Right ventricle myocardium inferior (tissue), 1 donor: Measurements from ENCODE around the gene HIVEP3. TPM values are rescaled to one million over a fixed set of nuclear protein-coding genes. Genes with fewer than 3 reads are reported as not detected.

Experiments
- ATAC-seq: fragments of 200-7000 bp; cut with Tn5 transposase; one replicate; pipeline ENCODE4 v1.9.1; 2020; ENCODE audit warnings: mild to moderate bottlenecking, moderate library complexity
- DNase-seq: peaks from one replicate; pipeline ENCODE4 v3.0.0; 2021; ENCODE audit errors: missing footprints
- intact Hi-C: fragments of 100-400 bp; cut with DNase I; formaldehyde crosslinking; loops from one replicate; pipeline ENCODE4 v1.11.0; 2022
- total RNA-seq: library from RNA; stranded (reverse); fragmentation: NEBNext Ultra II Directional; extraction: Animal tissue kit (Norgen Biotek cat#: 25700); gene quantifications from one replicate; pipeline ENCODE4 v1.2.1, GENCODE V29; 2021
- donor health status: DM: no; HTN: yes; CAD: no; lungs with severe emphysema.

HIVEP3 gene
- total RNA-seq, 1 donor from 2014 or later: 6.5 TPM

GRCh38 chr1:41497056-41497440, 421.7 kb downstream of the HIVEP3 start:
- intact Hi-C loops: loop anchor here (5.0 kb wide), 1 partner anchor 65 kb away; no protein-coding TSS in a partner anchor
- ATAC-seq: no peak
- DNase-seq: peak; percentile 65

DNA sequence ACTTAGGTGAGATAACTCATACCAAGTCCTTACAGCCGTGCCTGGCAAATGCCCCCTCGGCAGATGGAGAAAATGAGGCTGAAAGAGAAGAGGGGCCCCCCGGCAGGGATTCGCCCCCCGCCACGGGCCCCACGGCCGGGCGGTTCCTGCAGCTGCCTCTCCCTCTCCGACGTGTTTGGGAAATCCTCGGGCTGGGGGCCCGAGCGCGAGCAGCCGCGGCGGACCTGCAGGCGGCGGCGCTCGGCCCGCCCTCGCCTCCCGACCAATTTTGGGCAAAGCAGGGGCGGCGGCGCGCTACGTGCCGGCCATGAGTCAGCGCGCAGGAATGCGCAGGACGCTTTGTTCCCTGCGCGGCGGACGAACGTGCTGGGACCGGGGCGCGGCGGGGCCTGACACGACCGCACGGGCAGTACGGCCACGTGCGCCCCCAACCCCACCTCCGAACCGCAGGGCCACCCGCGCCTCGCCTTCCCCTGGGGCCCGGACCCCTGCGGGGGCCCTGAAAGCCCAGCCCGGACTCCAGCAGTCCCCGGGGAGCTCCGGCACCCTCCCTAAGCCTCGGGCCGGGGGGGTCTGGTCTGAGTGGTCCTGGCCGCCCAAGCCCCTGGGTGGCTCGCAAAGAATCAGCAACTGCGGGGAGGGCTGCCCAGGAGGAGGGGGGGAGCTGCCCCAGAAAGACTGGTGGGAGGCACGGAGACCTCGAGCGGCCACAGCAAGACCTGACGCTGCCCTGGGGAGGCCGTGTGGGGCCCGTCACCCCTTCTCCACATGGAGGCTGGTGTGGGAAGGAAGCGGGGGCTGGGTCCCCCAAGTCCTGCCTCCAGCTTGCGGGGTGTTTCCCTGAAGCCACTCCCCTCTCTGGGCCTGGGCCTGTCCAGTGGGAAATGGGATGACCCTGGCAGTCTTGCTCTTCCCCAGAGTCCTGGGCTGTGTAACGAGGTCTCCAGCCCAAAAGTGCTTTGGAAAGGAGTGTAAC, 422.4 kb downstream of the HIVEP3 start:
- ATAC-seq: peak; percentile 79
- intact Hi-C loops: loop anchor here (5.0 kb wide), 1 partner anchor 64 kb away; no protein-coding TSS in a partner anchor

GRCh38 chr1:41495210-41495948, 423.3 kb downstream of the HIVEP3 start:
- intact Hi-C loops: loop anchor here (5.0 kb wide), 1 partner anchor 63 kb away; no protein-coding TSS in a partner anchor
- peak; percentile 75 for DNase-seq

More for the DNA sequence above, 422.4 kb downstream of the HIVEP3 start:
- peak; percentile 92 for DNase-seq

GRCh38 chr1:41494351-41495209, 424.1 kb downstream of the HIVEP3 start:
- DNase-seq (peak; percentile 47), ATAC-seq (no peak)

More at GRCh38 chr1:41495210-41495948, 423.3 kb downstream of the HIVEP3 start:
- ATAC-seq: no peak

GRCh38 chr1:41493626-41494350, 424.9 kb downstream of the HIVEP3 start:
- intact Hi-C loops: no loop called here
- DNase-seq (peak; percentile 26), ATAC-seq (no peak)

More at GRCh38 chr1:41494351-41495209, 424.1 kb downstream of the HIVEP3 start:
- intact Hi-C loops: loop anchor here (5.0 kb wide), 1 partner anchor 62 kb away; no protein-coding TSS in a partner anchor

- intact Hi-C loops: no loop called here
- no peak for ATAC-seq
- DNase-seq: no peak
Measured at GRCh38 chr1:41493117-41493536, 425.6 kb downstream of the HIVEP3 start.

DNA sequence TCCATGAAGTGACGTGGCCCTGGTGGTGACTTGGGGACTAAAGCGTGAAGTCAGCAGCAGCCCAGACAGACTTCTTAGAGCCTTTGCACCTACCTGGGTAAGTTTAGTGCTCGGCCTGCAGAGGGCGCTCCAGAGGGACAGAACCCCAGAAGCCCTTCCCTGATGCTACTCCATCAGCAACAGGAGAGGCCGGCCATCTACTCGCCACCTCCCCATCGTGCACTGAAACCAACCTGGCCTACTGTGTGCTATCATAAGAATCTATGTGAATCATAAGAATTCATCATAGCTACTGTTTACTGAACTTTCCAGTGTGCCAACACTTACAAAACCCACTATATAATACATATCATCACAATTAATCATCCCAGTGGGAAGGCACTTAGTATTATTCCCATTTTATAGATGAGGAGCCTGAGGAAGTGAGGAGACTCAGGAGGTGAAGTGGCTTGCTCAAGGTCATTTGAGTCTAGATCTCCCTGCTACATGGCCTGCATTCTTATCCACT, 426.3 kb downstream of the HIVEP3 start:
- no peak for DNase-seq
- no peak for ATAC-seq
- intact Hi-C loops: no loop called here

- peak; percentile 25 for DNase-seq
- intact Hi-C loops: no loop called here
- no peak for ATAC-seq
Measured at GRCh38 chr1:41490911-41491310, 427.8 kb downstream of the HIVEP3 start.

DNA sequence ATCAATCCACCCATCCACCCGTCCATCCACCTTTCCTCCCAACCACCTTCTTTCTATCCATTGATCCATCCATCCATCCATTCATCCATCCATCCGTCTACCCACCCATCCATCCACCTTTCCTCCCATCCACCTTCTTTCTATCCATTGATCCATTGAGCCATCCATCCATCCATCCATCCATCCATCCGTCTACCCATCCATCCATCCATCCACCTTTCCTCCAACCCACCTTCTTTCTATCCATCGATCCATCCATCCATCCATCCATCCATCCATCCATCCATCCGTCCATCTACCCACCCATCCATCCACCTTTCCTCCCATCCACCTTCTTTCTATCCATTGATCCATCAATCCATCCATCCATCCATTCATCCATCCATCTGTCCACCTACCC, 429.2 kb downstream of the HIVEP3 start:
- intact Hi-C loops: no loop called here
- ATAC-seq (no peak), DNase-seq (no peak)

DNA sequence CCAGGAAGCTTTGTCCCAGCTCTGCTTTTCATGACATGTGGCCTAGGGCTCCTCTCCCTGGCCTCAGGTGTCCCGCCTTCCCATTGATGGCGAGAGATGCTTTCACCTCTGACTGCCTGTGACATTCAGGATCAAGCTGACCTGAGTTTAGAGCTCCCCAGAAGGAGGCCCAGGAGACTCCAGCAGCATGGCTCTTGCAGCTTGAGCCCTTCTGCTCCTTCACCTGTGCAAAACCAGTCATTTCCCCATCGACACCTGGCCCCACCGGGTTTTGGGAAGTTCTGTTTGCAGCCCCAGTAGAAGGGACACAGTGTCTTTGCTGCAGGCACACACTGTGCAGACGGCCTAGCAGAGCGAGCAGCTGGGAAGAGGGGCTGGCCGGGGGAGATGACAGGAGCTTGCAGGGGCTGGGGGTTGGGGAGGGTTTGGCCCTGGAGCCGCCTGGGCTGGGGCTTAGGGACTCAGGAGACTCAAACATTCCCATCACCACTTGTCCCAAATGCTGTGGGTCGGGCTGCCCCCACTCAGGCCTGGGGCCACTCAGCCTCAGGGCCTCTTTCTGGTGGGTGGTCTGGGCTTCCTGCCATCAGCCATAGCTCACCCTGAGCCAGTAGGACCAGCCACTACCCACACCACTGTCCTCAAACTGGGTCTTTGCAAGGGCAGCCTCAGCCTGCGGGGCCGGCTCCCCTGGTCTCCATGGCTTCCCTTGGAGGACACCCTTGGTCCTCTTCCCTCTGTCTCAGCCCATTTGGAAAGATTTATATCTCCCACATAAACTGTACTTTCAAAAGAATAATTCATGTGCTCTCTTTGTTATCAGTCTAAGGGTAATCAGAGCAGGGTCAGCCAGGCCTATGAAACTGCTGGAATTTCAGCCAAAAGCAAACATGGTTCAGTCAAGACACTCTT, 430.4 kb downstream of the HIVEP3 start:
- DNase-seq: peak; percentile 40
- intact Hi-C loops: no loop called here

GRCh38 chr1:41487126-41488039, 431.3 kb downstream of the HIVEP3 start:
- intact Hi-C loops: no loop called here
- ATAC-seq (no peak), DNase-seq (peak; percentile 45)

More for the DNA sequence above, 430.4 kb downstream of the HIVEP3 start:
- no peak for ATAC-seq

DNA sequence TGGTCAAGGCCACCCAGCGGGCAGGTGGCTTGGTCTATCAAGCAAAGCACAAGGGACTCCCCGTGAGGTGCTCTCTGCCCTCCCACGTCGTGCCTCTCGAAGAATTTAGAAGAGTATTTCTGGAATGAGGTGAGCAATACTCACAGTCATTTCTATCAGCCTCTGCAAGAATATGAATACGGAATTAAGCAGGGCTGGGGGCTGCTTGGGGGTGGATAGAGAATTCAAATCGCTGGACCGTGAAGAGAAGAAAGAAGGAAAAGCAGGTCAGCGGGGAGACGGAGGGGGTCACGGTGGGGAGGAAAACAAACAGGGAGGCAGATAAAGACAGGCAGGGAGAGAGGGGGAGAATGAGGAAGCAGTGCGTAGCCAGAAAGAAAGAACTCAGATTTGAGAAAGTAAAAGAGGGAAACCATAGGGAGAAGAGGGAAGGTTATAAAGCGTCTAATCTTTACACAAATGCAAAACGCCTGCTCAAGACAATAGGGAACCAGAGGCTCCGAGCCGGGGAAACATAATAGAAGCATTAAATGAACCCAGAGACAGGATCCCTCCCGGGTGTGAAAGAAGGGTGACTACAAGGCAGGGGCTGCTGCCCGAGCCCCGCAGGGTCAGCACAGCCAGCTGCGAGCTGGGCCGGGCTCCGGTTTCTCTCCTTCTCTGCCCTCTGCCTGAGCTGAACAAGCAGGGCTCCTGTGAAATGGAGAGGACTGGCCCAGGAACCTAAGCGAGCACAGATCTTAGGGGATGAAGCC, 432.2 kb downstream of the HIVEP3 start:
- intact Hi-C loops: no loop called here
- peak; percentile 41 for DNase-seq
- no peak for ATAC-seq

DNA sequence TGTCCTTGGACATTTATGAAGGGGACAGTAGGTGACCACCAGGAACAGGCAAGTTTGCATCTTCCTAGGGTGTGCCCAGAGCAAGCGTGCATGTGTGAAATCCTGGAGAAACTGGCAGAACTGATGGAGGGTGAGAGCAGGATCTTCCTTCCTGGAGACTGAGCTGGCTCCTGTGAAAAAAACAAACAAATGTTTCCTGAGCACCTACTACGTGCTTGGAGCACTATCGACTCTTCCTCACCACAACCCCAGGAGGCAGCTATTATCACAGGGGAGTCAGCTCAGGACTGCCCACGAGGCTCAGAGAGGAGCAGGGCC, 432.7 kb downstream of the HIVEP3 start:
- ATAC-seq (no peak), DNase-seq (no peak)
- intact Hi-C loops: no loop called here

DNA sequence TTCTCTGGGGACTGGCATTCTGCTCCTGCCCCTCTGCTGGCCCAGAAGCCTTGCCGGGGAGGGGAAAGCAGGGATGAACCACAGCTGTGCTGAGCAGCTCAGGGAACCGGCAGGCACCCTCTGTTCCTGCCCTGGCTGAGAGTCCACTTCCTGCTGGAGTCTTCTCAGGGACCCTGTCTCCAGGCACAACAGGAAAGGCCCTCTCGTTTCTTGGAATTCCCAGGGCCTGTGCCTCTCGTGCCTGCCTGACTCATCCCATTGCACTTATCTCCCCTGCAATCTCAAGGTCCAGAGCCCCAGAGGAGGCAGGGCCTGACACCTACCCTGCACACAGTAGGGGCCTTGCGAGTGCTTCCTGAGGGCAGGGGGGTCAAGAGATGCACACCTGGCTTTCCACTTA, 433.1 kb downstream of the HIVEP3 start:
- ATAC-seq: no peak
- intact Hi-C loops: no loop called here
- no peak for DNase-seq
